ENCODE data around the gene BTK. TPM values are rescaled to one million over a fixed set of nuclear protein-coding genes. Genes with fewer than 3 reads are reported as not detected.
A peak's percentile ranks its signal among the peaks of the same experiment; 100 is the strongest.

BTK gene
- total and polyA plus RNA-seq, 12 donors: 1.3 to 14.8 (median 5.9) TPM

GRCh38 chrX:101393530-101394305 is 7.7 kb upstream of the BTK start:
- TF ChIP-seq POLR2A (IDR thresholded peaks at IDR 0.05) (no peak), CTCF (IDR thresholded peaks at IDR 0.05) (no peak)
- H3K36me3 ChIP-seq (replicated peaks in 1 of 2): no peaks in the 10 kb centered on the region
- no peaks in the 10 kb centered on the region for H3K4me1 ChIP-seq (replicated peaks in 1 of 2)
- 76 to 86% (median 81%) methylated on average over 11 of the region's 11 CpGs for WGBS, 4 donors
- no peak overlapping the region for H3K27ac ChIP-seq
- H3K4me3 ChIP-seq: no peak overlapping the region
- no peak for DNase-seq
- intact Hi-C loops (cut with DNase I): no loop called here
- H3K27me3 ChIP-seq: no peaks in the 10 kb centered on the region
- H3K9me3 ChIP-seq (replicated peaks in 1 of 3): no peaks in the 10 kb centered on the region

- TF ChIP-seq CTCF (IDR thresholded peaks at IDR 0.05) (no peak), POLR2A (IDR thresholded peaks at IDR 0.05) (no peak)
- Histone ChIP-seq H3K4me1 (replicated peaks in 1 of 2) (no peaks in the 10 kb centered on the region), H3K27me3 (no peaks in the 10 kb centered on the region), H3K36me3 (replicated peaks in 1 of 2) (no peaks in the 10 kb centered on the region), H3K9me3 (replicated peaks in 1 of 3) (no peaks in the 10 kb centered on the region), H3K4me3 (peak overlapping the region in 1 of 4 donors; percentile 58), H3K27ac (peak overlapping the region in 2 of 5 donors; percentile 75 to 81)
- DNase-seq: no peak
- intact Hi-C loops (cut with DNase I): no loop called here
- 32 to 67% (median 60%) methylated on average over 6 of the region's 6 CpGs for WGBS, 4 donors
Measured at GRCh38 chrX:101391831-101392230, 5.8 kb upstream of the BTK start.

- Histone ChIP-seq H3K4me3 (peak within 1 kb of the TSS in 3 of 4 donors; percentile 18 to 58 (median 31)), H3K4me1 (replicated peaks in 1 of 2) (no peaks in the 10 kb centered on the region), H3K9me3 (replicated peaks in 1 of 3) (no peaks in the 10 kb centered on the region), H3K36me3 (replicated peaks in 1 of 2) (no peaks in the 10 kb centered on the region), H3K27ac (peak within 1 kb of the TSS in 4 of 5 donors; percentile 10 to 81 (median 54)), H3K27me3 (no peaks in the 10 kb centered on the region)
- intact Hi-C loops (cut with DNase I): no loop called here
- 0 to 51% (median 17%) methylated on average over 16 to 47 of the region's 47 CpGs for WGBS, 4 donors
- peak; percentile 77 to 93 (median 86) for DNase-seq
- TF ChIP-seq CTCF (IDR thresholded peaks at IDR 0.05): peak; percentile 27 to 65 (median 58)
- peak; percentile 51 to 73 for TF ChIP-seq POLR2A (IDR thresholded peaks at IDR 0.05)
Measured at GRCh38 chrX:101390664-101391525, 4.9 kb upstream of the BTK start, which contains the start of gene RPL36A. RPL36A (plus strand) TSS chrX:101391011; CDS start chrX:101391044, 33 bp downstream.

GRCh38 chrX:101388604-101389003 is 2.6 kb upstream of the BTK start:
- Histone ChIP-seq H3K4me3 (no peak overlapping the region), H3K36me3 (replicated peaks in 1 of 2) (no peaks in the 10 kb centered on the region), H3K4me1 (replicated peaks in 1 of 2) (no peaks in the 10 kb centered on the region), H3K27ac (no peak overlapping the region), H3K27me3 (no peaks in the 10 kb centered on the region), H3K9me3 (replicated peaks in 1 of 3) (no peaks in the 10 kb centered on the region)
- 69 to 90% (median 81%) methylated on average over 1 to 3 of the region's 3 CpGs for WGBS, 4 donors
- no peak for TF ChIP-seq CTCF (IDR thresholded peaks at IDR 0.05)
- no peak for TF ChIP-seq POLR2A (IDR thresholded peaks at IDR 0.05)
- DNase-seq: no peak
- intact Hi-C loops (cut with DNase I): no loop called here

All from adrenal gland (tissue), 12 donors.